HG03139 (cell line): Measurements from ENCODE around the gene ESF1.
A peak's percentile ranks its signal among the peaks of the same experiment; 100 is the strongest.
"Not testable (repeated sequence)": the region's sequence is repeated elsewhere in the genome, so short reads cannot be mapped to it uniquely, and the experiment has no call there.

ENCODE experiments used
- ATAC-seq: cut with Tn5 transposase; IDR thresholded peaks from one replicate; pipeline ENCODE4 v1.9.1; 2021; ENCODE audit not compliant: unreplicated experiment

The ESF1 gene

GRCh38 chr20:13745784-13746183 lies 38.9 kb downstream of the ESF1 start:
- ATAC-seq: no peak

GRCh38 chr20:13744352-13744751 lies 40.4 kb downstream of the ESF1 start:
- no peak for ATAC-seq

- no peak for ATAC-seq
These were observed 42.8 kb downstream of the ESF1 start for GRCh38 chr20:13741879-13742278.

- ATAC-seq: no peak
These were observed 44.7 kb downstream of the ESF1 start for GRCh38 chr20:13739731-13740649.

- ATAC-seq: not testable (repeated sequence)
These were observed 46.5 kb downstream of the ESF1 start for GRCh38 chr20:13738187-13738586.

- ATAC-seq: no peak
These were observed 48.1 kb downstream of the ESF1 start for GRCh38 chr20:13736436-13737191.

- no peak for ATAC-seq
These were observed 48.9 kb downstream of the ESF1 start for GRCh38 chr20:13735826-13736225.

- no peak for ATAC-seq
These were observed 61.7 kb downstream of the ESF1 start for GRCh38 chr20:13723011-13723410.

GRCh38 chr20:13718171-13718570 lies 66.5 kb downstream of the ESF1 start:
- peak; percentile 27 for ATAC-seq

GRCh38 chr20:13717631-13718044 lies 67.1 kb downstream of the ESF1 start:
- peak; percentile 70 for ATAC-seq

GRCh38 chr20:13715171-13715570 lies 69.5 kb downstream of the ESF1 start:
- ATAC-seq: no peak

GRCh38 chr20:13708234-13708633 lies 76.5 kb downstream of the ESF1 start:
- ATAC-seq: no peak

GRCh38 chr20:13703265-13703664 lies 81.5 kb downstream of the ESF1 start:
- ATAC-seq: no peak

- ATAC-seq: no peak
These were observed 83.2 kb downstream of the ESF1 start for GRCh38 chr20:13701486-13701885.

GRCh38 chr20:13700761-13701160 lies 84.0 kb downstream of the ESF1 start:
- no peak for ATAC-seq

GRCh38 chr20:13694420-13695150 lies 90.1 kb downstream of the ESF1 start:
- no peak for ATAC-seq

GRCh38 chr20:13692802-13693736 lies 91.7 kb downstream of the ESF1 start:
- no peak for ATAC-seq

- ATAC-seq: no peak
These were observed 93.8 kb downstream of the ESF1 start for GRCh38 chr20:13690943-13691342.

GRCh38 chr20:13687815-13688214 lies 96.9 kb downstream of the ESF1 start:
- ATAC-seq: no peak

GRCh38 chr20:13685623-13686022 lies 99.1 kb downstream of the ESF1 start:
- ATAC-seq: no peak
